Skeletal muscle tissue (tissue), 4 donors: ENCODE measurements around the gene RALGPS1. TPM values are rescaled to one million over a fixed set of nuclear protein-coding genes. Genes with fewer than 3 reads are reported as not detected.

Experiments
- H3K27ac ChIP-seq: one replicate; pipeline ENCODE4 v1.7.0; 2013; ENCODE audit warnings: mild to moderate bottlenecking, low read depth, low read length, inconsistent platforms
- H3K27me3 ChIP-seq, 3 donors: one replicate each; pipeline ENCODE4 v1.7.0; 2013; ENCODE audit warnings: low read length in 3 of 3; ENCODE audit not compliant: control insufficient read depth in 3 of 3, insufficient read depth in 3 of 3
- H3K36me3 ChIP-seq, 3 donors: one replicate each; pipeline ENCODE4 v1.7.0; 2013; ENCODE audit warnings: low read length in 3 of 3; ENCODE audit not compliant: control insufficient read depth in 3 of 3, insufficient read depth in 3 of 3
- H3K4me1 ChIP-seq, 3 donors: one replicate each; pipeline ENCODE4 v1.7.0; 2013; ENCODE audit warnings: low read length in 3 of 3, mild to moderate bottlenecking in 3 of 3; ENCODE audit not compliant: control insufficient read depth in 3 of 3, insufficient read depth in 3 of 3
- H3K4me3 ChIP-seq, 3 donors: one replicate each; pipeline ENCODE4 v1.7.0; 2013; ENCODE audit warnings: low read length in 3 of 3
- H3K9ac ChIP-seq, 3 donors: one replicate each; pipeline ENCODE4 v1.7.0; 2013; ENCODE audit warnings: low read length in 3 of 3, mild to moderate bottlenecking in 3 of 3, moderate library complexity in 2 of 3, low read depth in 1 of 3
- H3K9me3 ChIP-seq, 3 donors: one replicate each; pipeline ENCODE4 v1.7.0; 2013; ENCODE audit warnings: low read length in 3 of 3; ENCODE audit not compliant: control insufficient read depth in 3 of 3
- total RNA-seq: library from RNA; depleted of rRNA; stranded (reverse); fragments of >200 nt; gene quantifications from one replicate; pipeline ENCODE4 v1.2.3, GENCODE V29; 2014
- donor health status: Osteomylitis.

The RALGPS1 gene
- total RNA-seq, 1 donor from 2014 or later = 9.4 TPM

DNA sequence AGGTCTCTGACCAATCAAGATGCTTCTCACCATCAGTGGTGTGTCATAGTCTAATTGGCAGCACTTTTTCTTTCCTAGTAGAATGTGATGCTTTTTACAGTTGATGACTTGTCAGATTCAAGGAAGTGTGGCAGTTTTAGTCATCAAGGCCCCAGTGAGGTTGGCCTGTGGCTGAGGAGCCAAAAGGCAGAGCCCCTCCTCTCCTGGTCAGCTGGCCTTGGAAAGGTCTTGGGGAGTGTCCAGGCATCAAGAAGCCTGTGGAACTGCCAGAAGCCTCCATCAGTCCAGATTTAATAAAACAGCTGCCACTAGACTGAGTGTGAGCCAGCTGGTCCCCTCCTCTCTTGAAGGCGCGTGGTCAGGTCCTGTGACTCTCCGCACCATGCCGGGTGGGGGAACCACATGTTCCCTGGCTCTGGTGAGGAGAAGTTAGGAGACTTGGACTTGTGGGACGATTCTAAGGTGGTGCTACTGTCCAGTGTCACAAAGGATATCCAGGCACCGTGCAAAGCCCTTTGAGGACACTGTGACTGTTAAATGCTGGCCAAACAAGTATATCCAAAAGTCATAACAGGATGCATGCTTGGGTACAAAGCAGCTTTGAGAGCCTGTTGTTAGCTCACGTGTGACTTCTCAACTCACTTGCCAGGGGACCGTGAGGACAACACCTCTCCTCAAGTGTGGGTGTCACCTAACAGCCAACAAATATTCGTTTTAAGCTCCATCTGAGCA lies 213.9 kb downstream of the RALGPS1 start:
- Histone ChIP-seq H3K36me3 (no peaks in the 10 kb centered on the region), H3K9me3 (no peaks in the 10 kb centered on the region), H3K9ac (peak overlapping the region in 2 of 3 donors; percentile 3 to 70), H3K4me3 (peak overlapping the region in 1 of 3 donors; percentile 49), H3K27me3 (no peaks in the 10 kb centered on the region), H3K27ac (peak overlapping the region; percentile 98), H3K4me1 (peaks cover 49 to 55% (median 54%) of the 10 kb centered on the region in 3 donors)

DNA sequence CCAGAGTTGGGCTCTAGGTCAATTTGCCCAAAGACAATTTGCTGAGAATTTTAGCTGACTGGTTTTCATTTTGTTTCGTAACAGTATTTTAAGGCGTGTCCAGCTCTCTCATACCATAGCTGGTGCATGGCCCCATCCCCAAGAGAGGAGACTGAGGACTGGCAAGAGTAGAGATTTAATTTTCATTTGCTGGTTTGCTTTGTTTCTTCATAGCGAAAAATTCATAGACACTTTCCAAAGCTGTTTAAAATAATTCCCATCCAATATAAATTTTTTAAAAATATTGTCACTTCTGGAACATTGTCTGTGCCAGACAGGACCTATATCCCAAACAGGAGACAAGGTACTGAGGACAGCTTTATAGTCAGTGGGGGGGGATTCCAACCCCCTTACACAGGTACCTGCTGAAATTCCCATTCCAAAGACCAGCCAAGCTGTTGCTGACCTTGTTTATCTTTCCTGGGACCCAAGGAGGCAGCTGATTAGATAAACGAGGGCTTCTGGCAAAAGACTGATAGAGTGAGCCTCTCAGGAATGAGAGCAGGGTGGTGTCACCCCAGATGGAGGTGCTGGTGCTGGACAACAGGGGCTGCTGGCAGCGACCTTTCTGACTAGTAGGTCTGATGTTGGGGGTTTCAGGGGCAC lies 214.6 kb downstream of the RALGPS1 start:
- H3K9ac ChIP-seq = peak overlapping the region in 1 of 3 donors; percentile 70
- peaks cover 54 to 60% (median 60%) of the 10 kb centered on the region in 3 donors for H3K4me1 ChIP-seq
- H3K4me3 ChIP-seq = peak overlapping the region in 1 of 3 donors; percentile 49
- no peaks in the 10 kb centered on the region for H3K36me3 ChIP-seq
- no peaks in the 10 kb centered on the region for H3K27me3 ChIP-seq
- no peaks in the 10 kb centered on the region for H3K9me3 ChIP-seq
- H3K27ac ChIP-seq = peak overlapping the region; percentile 98

- Histone ChIP-seq H3K9ac (peak overlapping the region in 1 of 3 donors; percentile 54), H3K27me3 (no peaks in the 10 kb centered on the region), H3K4me3 (no peak overlapping the region), H3K9me3 (no peaks in the 10 kb centered on the region), H3K27ac (peak overlapping the region; percentile 98), H3K4me1 (peaks cover 58 to 65% (median 65%) of the 10 kb centered on the region in 3 donors), H3K36me3 (no peaks in the 10 kb centered on the region)
Measured at GRCh38 chr9:127129718-127130085, 215.1 kb downstream of the RALGPS1 start.

DNA sequence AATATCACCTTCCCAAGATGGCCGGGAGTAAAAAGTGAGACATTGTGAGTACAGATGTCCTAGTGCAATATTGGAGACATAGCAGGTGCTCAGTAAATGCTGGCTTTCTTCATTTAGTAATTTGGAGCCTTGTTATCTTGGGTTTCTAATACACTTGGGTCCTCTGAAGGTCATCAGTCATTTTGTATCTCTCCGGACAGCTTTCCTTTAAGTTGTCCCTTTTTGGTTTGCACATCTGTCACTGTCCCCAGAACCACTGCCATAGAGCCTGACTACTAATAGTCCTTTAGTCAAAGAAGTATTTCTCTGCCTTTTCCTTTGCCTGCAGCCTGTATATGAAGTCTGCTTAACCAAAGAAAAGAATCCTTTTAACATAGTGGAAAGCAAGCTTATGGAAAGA lies 215.7 kb downstream of the RALGPS1 start:
- Histone ChIP-seq H3K9ac (no peak overlapping the region), H3K4me3 (no peak overlapping the region), H3K27me3 (no peaks in the 10 kb centered on the region), H3K27ac (peak overlapping the region; percentile 98), H3K9me3 (no peaks in the 10 kb centered on the region), H3K4me1 (peaks cover 63 to 71% (median 70%) of the 10 kb centered on the region in 3 donors), H3K36me3 (no peaks in the 10 kb centered on the region)

GRCh38 chr9:127130661-127131538 lies 216.3 kb downstream of the RALGPS1 start:
- peak overlapping the region; percentile 98 for H3K27ac ChIP-seq
- H3K9me3 ChIP-seq = no peaks in the 10 kb centered on the region
- H3K36me3 ChIP-seq = no peaks in the 10 kb centered on the region
- no peak overlapping the region for H3K4me3 ChIP-seq
- H3K27me3 ChIP-seq = no peaks in the 10 kb centered on the region
- H3K4me1 ChIP-seq = peaks cover 68 to 77% (median 77%) of the 10 kb centered on the region in 3 donors
- peak overlapping the region in 2 of 3 donors; percentile 14 to 90 for H3K9ac ChIP-seq

GRCh38 chr9:127131871-127132270 lies 217.3 kb downstream of the RALGPS1 start:
- H3K4me1 ChIP-seq = peaks cover 71 to 87% (median 85%) of the 10 kb centered on the region in 3 donors

GRCh38 chr9:127132375-127132774 lies 217.8 kb downstream of the RALGPS1 start:
- H3K27ac ChIP-seq = peak overlapping the region; percentile 98

More at GRCh38 chr9:127131871-127132270, 217.3 kb downstream of the RALGPS1 start:
- Histone ChIP-seq H3K27ac (peak overlapping the region; percentile 98), H3K4me3 (no peak overlapping the region), H3K36me3 (no peaks in the 10 kb centered on the region), H3K27me3 (no peaks in the 10 kb centered on the region), H3K9me3 (no peaks in the 10 kb centered on the region), H3K9ac (peak overlapping the region in 1 of 3 donors; percentile 90)

DNA sequence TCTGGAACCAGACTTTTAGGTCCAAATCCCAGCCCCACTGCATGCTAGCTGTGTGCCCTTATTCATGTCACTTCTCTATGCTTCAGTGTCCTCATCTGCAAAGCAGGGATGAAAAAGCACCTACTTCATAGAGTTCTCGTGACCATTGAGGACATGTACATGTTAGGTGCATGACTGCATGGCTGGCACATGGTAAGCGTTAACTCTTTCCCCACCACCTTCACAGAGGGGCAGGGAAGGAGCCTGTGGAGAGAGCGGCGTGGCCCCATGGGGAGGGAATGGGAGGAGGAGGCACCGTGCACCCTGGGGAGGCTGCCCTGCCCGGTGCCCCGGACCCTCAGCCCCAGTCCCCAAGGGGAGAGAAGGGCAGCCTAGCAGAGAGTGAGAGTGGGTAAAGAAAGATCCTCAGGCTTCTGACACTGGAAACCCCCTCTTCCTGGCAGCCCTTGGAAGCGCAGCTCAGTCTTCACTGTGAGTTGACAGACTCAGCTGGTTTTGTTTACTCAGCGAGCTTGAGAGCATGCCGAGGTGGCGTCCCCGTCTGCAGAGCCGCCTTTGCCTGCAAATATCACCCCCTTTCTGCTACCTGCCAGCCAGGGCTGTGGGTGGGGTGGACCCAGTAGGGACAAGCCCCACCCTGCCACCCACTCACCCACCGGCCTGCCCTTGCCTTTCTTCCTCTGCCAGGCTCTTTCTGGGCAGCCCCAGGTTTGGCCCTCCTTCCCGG lies 218.5 kb downstream of the RALGPS1 start:
- Histone ChIP-seq H3K9ac (peak overlapping the region; percentile 79 to 90 (median 80)), H3K27ac (peak overlapping the region; percentile 98), H3K9me3 (no peaks in the 10 kb centered on the region), H3K4me1 (peaks cover 81 to 99% (median 94%) of the 10 kb centered on the region in 3 donors), H3K27me3 (no peaks in the 10 kb centered on the region), H3K4me3 (peak overlapping the region; percentile 19 to 55 (median 52)), H3K36me3 (no peaks in the 10 kb centered on the region)

More at GRCh38 chr9:127132375-127132774, 217.8 kb downstream of the RALGPS1 start:
- no peaks in the 10 kb centered on the region for H3K9me3 ChIP-seq
- peaks cover 76 to 92% (median 89%) of the 10 kb centered on the region in 3 donors for H3K4me1 ChIP-seq
- H3K27me3 ChIP-seq = no peaks in the 10 kb centered on the region
- H3K4me3 ChIP-seq = no peak overlapping the region
- peak overlapping the region; percentile 79 to 90 (median 80) for H3K9ac ChIP-seq
- no peaks in the 10 kb centered on the region for H3K36me3 ChIP-seq

DNA sequence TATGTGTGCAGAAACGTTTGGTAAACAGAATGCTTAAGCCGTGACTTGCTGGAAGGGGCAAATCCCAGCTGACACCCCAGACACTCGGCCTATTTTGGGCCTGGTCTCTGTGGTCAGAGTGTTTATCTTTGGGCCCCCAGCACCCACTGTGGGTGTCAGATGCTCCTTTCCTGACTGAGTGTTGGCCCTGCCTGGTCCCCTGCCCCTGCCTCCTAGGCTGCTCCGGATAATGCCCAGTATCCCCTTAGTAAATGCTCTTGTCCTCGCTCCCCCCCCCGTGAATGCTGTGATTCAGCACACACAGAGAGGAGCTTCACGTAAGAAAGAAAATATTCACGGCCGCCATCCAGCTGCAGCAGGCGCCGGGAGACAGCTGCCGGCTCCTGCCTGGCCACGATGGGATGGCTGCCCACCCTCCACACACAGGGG lies 219.2 kb downstream of the RALGPS1 start:
- Histone ChIP-seq H3K4me3 (peak overlapping the region; percentile 29 to 55 (median 34)), H3K27me3 (no peaks in the 10 kb centered on the region), H3K27ac (peak overlapping the region; percentile 98), H3K36me3 (no peaks in the 10 kb centered on the region), H3K4me1 (peaks cover 84 to 99% (median 94%) of the 10 kb centered on the region in 3 donors), H3K9me3 (no peaks in the 10 kb centered on the region), H3K9ac (peak overlapping the region; percentile 79 to 90 (median 85))
